T47D (cell line): ENCODE measurements around the gene EYS.

Source experiments
- DNase-seq, 2 experiments: peaks; one replicate each; pipeline versions ENCODE4 v3.0.0 to v3.0.0-alpha.2; 2011 to 2012; ENCODE audit warnings: low read depth in 1 of 2, low spot score in 1 of 2
- JUND ChIP-seq: IDR thresholded peaks from 2 replicates; pipeline ENCODE4 v1.6.1; 2012; ENCODE audit warnings: low read depth
- in situ Hi-C: cut with HindIII; loops from 2 replicates; pipeline ENCODE4 v1.10.0; 2016; ENCODE audit warnings: low sequenced_read_pairs, low pct_unique_long_range_greater_than_20kb

Gene EYS

GRCh38 chr6:64547594-64548268, 1159.3 kb downstream of the EYS start:
- no peak for TF ChIP-seq JUND
- in situ Hi-C loops, result no loop called here
- DNase-seq, result no peak

GRCh38 chr6:64539917-64540316, 1167.1 kb downstream of the EYS start:
- in situ Hi-C loops, result no loop called here
- no peak for DNase-seq
- no peak for TF ChIP-seq JUND

- in situ Hi-C loops, result no loop called here
- no peak for TF ChIP-seq JUND
- DNase-seq, result no peak
These were observed 1168.3 kb downstream of the EYS start for GRCh38 chr6:64538722-64539121.

- DNase-seq, result no peak
- TF ChIP-seq JUND, result no peak
These were observed 1179.1 kb downstream of the EYS start for GRCh38 chr6:64527899-64528298.

GRCh38 chr6:64522859-64523258, 1184.2 kb downstream of the EYS start:
- DNase-seq, result no peak
- in situ Hi-C loops, result no loop called here
- no peak for TF ChIP-seq JUND

More at GRCh38 chr6:64527899-64528298, 1179.1 kb downstream of the EYS start:
- in situ Hi-C loops, result no loop called here

- no peak for TF ChIP-seq JUND
- DNase-seq, result no peak
- in situ Hi-C loops, result no loop called here
These were observed 1187.0 kb downstream of the EYS start for GRCh38 chr6:64520050-64520449.

- in situ Hi-C loops, result no loop called here
- no peak for DNase-seq
- TF ChIP-seq JUND, result no peak
These were observed 1190.6 kb downstream of the EYS start for GRCh38 chr6:64516393-64516792.

- DNase-seq, result no peak
- no peak for TF ChIP-seq JUND
- in situ Hi-C loops, result no loop called here
These were observed 1199.4 kb downstream of the EYS start for GRCh38 chr6:64507661-64508060.

- TF ChIP-seq JUND, result no peak
- in situ Hi-C loops, result no loop called here
- peak in 1 of 2 experiments; percentile 42 for DNase-seq
These were observed 1201.7 kb downstream of the EYS start for GRCh38 chr6:64505312-64505711.

GRCh38 chr6:64504503-64504902, 1202.5 kb downstream of the EYS start:
- in situ Hi-C loops, result no loop called here
- no peak for TF ChIP-seq JUND
- peak; percentile 3 to 81 for DNase-seq

- no peak for DNase-seq
- in situ Hi-C loops, result no loop called here
- TF ChIP-seq JUND, result no peak
These were observed 1204.2 kb downstream of the EYS start for GRCh38 chr6:64502801-64503200.

- no peak for DNase-seq
- in situ Hi-C loops, result no loop called here
- no peak for TF ChIP-seq JUND
These were observed 1209.4 kb downstream of the EYS start for GRCh38 chr6:64497634-64498033.

GRCh38 chr6:64489763-64490162, 1217.3 kb downstream of the EYS start:
- no peak for TF ChIP-seq JUND
- no peak for DNase-seq
- in situ Hi-C loops, result no loop called here
